Dermis blood vessel endothelial cell (primary cell): ENCODE results near the gene BORCS6. TPM values are rescaled to one million over a fixed set of nuclear protein-coding genes. Genes with fewer than 3 reads are reported as not detected.

Experiments
- DNase-seq: peaks from one replicate; pipeline ENCODE4 v3.0.0; 2010
- total RNA-seq: library from RNA; depleted of rRNA; stranded (reverse); fragments of >200 nt; gene quantifications from 2 replicates; pipeline ENCODE4 v1.2.3, GENCODE V29; 2014

The BORCS6 gene
- total RNA-seq, 1 donor from 2014 or later = 18.9 TPM

- DNase-seq = no peak
Observed at GRCh38 chr17:8142158-8142886, 47.7 kb downstream of the BORCS6 start.

- no peak for DNase-seq
Observed at GRCh38 chr17:8141741-8142140, 48.2 kb downstream of the BORCS6 start.

GRCh38 chr17:8141045-8141444 lies 48.9 kb downstream of the BORCS6 start:
- DNase-seq = no peak

GRCh38 chr17:8140065-8141029 lies 49.6 kb downstream of the BORCS6 start:
- no peak for DNase-seq

- peak; percentile 97 for DNase-seq
Observed at GRCh38 chr17:8138672-8139371, 51.2 kb downstream of the BORCS6 start.

- no peak for DNase-seq
Observed at GRCh38 chr17:8138374-8138671, 51.7 kb downstream of the BORCS6 start.

Other genes with a start within 250 kb of the BORCS6 start
- not detected in 2 replicates for gene GUCY2D, start 187.6 kb downstream of the BORCS6 start, total RNA-seq
- gene ALOX15B, start 151.1 kb downstream of the BORCS6 start, total RNA-seq = not detected in 2 replicates
- not detected in 2 replicates for gene ALOX12B, start 102.5 kb downstream of the BORCS6 start, total RNA-seq
- gene ALOXE3, start 71.7 kb downstream of the BORCS6 start, total RNA-seq = 0.05 TPM in 1 of 2 replicates, not detected in the other
- gene HES7, start 66.1 kb downstream of the BORCS6 start, total RNA-seq = 0.09 TPM in 1 of 2 replicates, not detected in the other
- 7.7 and 18.7 TPM in 2 replicates for gene PER1, start 37.8 kb downstream of the BORCS6 start, total RNA-seq
- 4.4 and 5.2 TPM in 2 replicates for gene VAMP2, start 27.2 kb downstream of the BORCS6 start, total RNA-seq
- gene TMEM107, start 13.8 kb downstream of the BORCS6 start, total RNA-seq = 13.0 and 17.5 TPM in 2 replicates
- 15.3 and 58.0 TPM in 2 replicates for gene AURKB, start 20.4 kb upstream of the BORCS6 start, total RNA-seq
- gene CTC1, start 57.9 kb upstream of the BORCS6 start, total RNA-seq = 8.2 and 9.0 TPM in 2 replicates
- 21.8 and 42.3 TPM in 2 replicates for gene PFAS, start 59.1 kb upstream of the BORCS6 start, total RNA-seq
- gene RANGRF, start 98.5 kb upstream of the BORCS6 start, total RNA-seq = 9.5 and 13.4 TPM in 2 replicates
- 0.51 and 0.84 TPM in 2 replicates for gene SLC25A35, start 105.2 kb upstream of the BORCS6 start, total RNA-seq
- gene ARHGEF15, start 120.1 kb upstream of the BORCS6 start, total RNA-seq = 24.7 and 30.6 TPM in 2 replicates
- gene ODF4, start 149.7 kb upstream of the BORCS6 start, total RNA-seq = not detected in 2 replicates
- 2,594 and 5,071 TPM in 2 replicates for gene RPL26, start 193.0 kb upstream of the BORCS6 start, total RNA-seq
- 0.05 TPM in 1 of 2 replicates, not detected in the other for gene RNF222, start 207.6 kb upstream of the BORCS6 start, total RNA-seq
- gene NDEL1, start 245.7 kb upstream of the BORCS6 start, total RNA-seq = 34.5 and 47.6 TPM in 2 replicates